ENCODE results near the gene IPO4.

The IPO4 gene

GRCh38 chr14:24132061-24132685 is 56.4 kb downstream of the IPO4 start:
- Histone ChIP-seq H3K36me3 (ENCODE audit: control insufficient read depth in 5 of 5, insufficient read depth in 5 of 5, low read length in 5 of 5) (peaks cover 0 to under 1% (median 0%) of the 10 kb centered on the region in 5 donors), H3K4me3 (ENCODE audit: low read depth in 1 of 5, low read length in 5 of 5) (no peak overlapping the region), H3K4me1 (ENCODE audit: control insufficient read depth in 5 of 5, insufficient read depth in 5 of 5, low read length in 5 of 5) (peaks cover 1 to 38% (median 23%) of the 10 kb centered on the region in 5 donors), H3K9ac (ENCODE audit: low read length in 5 of 5) (peak overlapping the region in 1 of 5 donors; percentile 28), H3K27ac (ENCODE audit: low read depth, low read length) (no peak overlapping the region), H3K9me3 (ENCODE audit: control insufficient read depth in 5 of 5, low read length in 5 of 5) (no peaks in the 10 kb centered on the region), H3K27me3 (ENCODE audit: control insufficient read depth in 5 of 5, insufficient read depth in 4 of 5, low read length in 5 of 5) (no peaks in the 10 kb centered on the region)

- H3K9me3 ChIP-seq (ENCODE audit: control insufficient read depth in 5 of 5, low read length in 5 of 5): no peaks in the 10 kb centered on the region
- no peak overlapping the region for H3K4me3 ChIP-seq (ENCODE audit: low read depth in 1 of 5, low read length in 5 of 5)
- H3K9ac ChIP-seq (ENCODE audit: low read length in 5 of 5): no peak overlapping the region
- H3K36me3 ChIP-seq (ENCODE audit: control insufficient read depth in 5 of 5, insufficient read depth in 5 of 5, low read length in 5 of 5): no peaks in the 10 kb centered on the region
- H3K27me3 ChIP-seq (ENCODE audit: control insufficient read depth in 5 of 5, insufficient read depth in 4 of 5, low read length in 5 of 5): no peaks in the 10 kb centered on the region
- H3K4me1 ChIP-seq (ENCODE audit: control insufficient read depth in 5 of 5, insufficient read depth in 5 of 5, low read length in 5 of 5): peaks cover 1 to 31% (median 17%) of the 10 kb centered on the region in 5 donors
- no peak overlapping the region for H3K27ac ChIP-seq (ENCODE audit: low read depth, low read length)
These were observed 57.1 kb downstream of the IPO4 start for GRCh38 chr14:24131549-24131966.

- Histone ChIP-seq H3K27me3 (ENCODE audit: control insufficient read depth in 5 of 5, insufficient read depth in 4 of 5, low read length in 5 of 5) (no peaks in the 10 kb centered on the region), H3K9ac (ENCODE audit: low read length in 5 of 5) (peak overlapping the region in 2 of 5 donors; percentile 1 to 41), H3K4me3 (ENCODE audit: low read depth in 1 of 5, low read length in 5 of 5) (no peak overlapping the region), H3K9me3 (ENCODE audit: control insufficient read depth in 5 of 5, low read length in 5 of 5) (no peaks in the 10 kb centered on the region), H3K27ac (ENCODE audit: low read depth, low read length) (peak overlapping the region; percentile 46), H3K36me3 (ENCODE audit: control insufficient read depth in 5 of 5, insufficient read depth in 5 of 5, low read length in 5 of 5) (no peaks in the 10 kb centered on the region), H3K4me1 (ENCODE audit: control insufficient read depth in 5 of 5, insufficient read depth in 5 of 5, low read length in 5 of 5) (peaks cover 1 to 28% (median 14%) of the 10 kb centered on the region in 5 donors)
These were observed 57.7 kb downstream of the IPO4 start for GRCh38 chr14:24130717-24131548.

- peak within 1 kb of the TSS in 2 of 5 donors; percentile 1 to 41 for H3K9ac ChIP-seq (ENCODE audit: low read length in 5 of 5)
- H3K36me3 ChIP-seq (ENCODE audit: control insufficient read depth in 5 of 5, insufficient read depth in 5 of 5, low read length in 5 of 5): no peaks in the 10 kb centered on the region
- no peaks in the 10 kb centered on the region for H3K27me3 ChIP-seq (ENCODE audit: control insufficient read depth in 5 of 5, insufficient read depth in 4 of 5, low read length in 5 of 5)
- no peaks in the 10 kb centered on the region for H3K9me3 ChIP-seq (ENCODE audit: control insufficient read depth in 5 of 5, low read length in 5 of 5)
- no peak within 1 kb of the TSS for H3K4me3 ChIP-seq (ENCODE audit: low read depth in 1 of 5, low read length in 5 of 5)
- peaks cover 1 to 24% (median 11%) of the 10 kb centered on the region in 5 donors for H3K4me1 ChIP-seq (ENCODE audit: control insufficient read depth in 5 of 5, insufficient read depth in 5 of 5, low read length in 5 of 5)
- H3K27ac ChIP-seq (ENCODE audit: low read depth, low read length): peak within 1 kb of the TSS; percentile 46
These were observed 58.3 kb downstream of the IPO4 start, which contains the start of gene FITM1 for GRCh38 chr14:24130380-24130716. Gene FITM1 (plus strand): TSS chr14:24130659. CDS start chr14:24131564, 905 bp downstream.

Data from subcutaneous abdominal adipose tissue (tissue), 5 donors.